ENCODE measurements around the gene ARL3. TPM values are rescaled to one million over a fixed set of nuclear protein-coding genes. Genes with fewer than 3 reads are reported as not detected.

Gene ARL3
- total RNA-seq, 4 donors from 2014 or later: 11.0 to 17.7 (median 13.8) TPM

GRCh38 chr10:102656791-102657371 is 57.3 kb downstream of the ARL3 start:
- Histone ChIP-seq H3K27ac (peak overlapping the region in 3 of 4 donors; percentile 25 to 79 (median 57)), H3K36me3 (peaks cover 0 to 68% (median 31%) of the 10 kb centered on the region in 3 donors), H3K9me3 (no peaks in the 10 kb centered on the region), H3K27me3 (no peaks in the 10 kb centered on the region), H3K4me1 (peaks cover 0 to 93% (median 38%) of the 10 kb centered on the region in 4 donors), H3K4me3 (no peak overlapping the region)
- TF ChIP-seq POLR2A (IDR thresholded peaks at IDR 0.05) (no peak), EP300 (IDR thresholded peaks at IDR 0.05) (no peak)
- TF ChIP-seq, protein P1, sequence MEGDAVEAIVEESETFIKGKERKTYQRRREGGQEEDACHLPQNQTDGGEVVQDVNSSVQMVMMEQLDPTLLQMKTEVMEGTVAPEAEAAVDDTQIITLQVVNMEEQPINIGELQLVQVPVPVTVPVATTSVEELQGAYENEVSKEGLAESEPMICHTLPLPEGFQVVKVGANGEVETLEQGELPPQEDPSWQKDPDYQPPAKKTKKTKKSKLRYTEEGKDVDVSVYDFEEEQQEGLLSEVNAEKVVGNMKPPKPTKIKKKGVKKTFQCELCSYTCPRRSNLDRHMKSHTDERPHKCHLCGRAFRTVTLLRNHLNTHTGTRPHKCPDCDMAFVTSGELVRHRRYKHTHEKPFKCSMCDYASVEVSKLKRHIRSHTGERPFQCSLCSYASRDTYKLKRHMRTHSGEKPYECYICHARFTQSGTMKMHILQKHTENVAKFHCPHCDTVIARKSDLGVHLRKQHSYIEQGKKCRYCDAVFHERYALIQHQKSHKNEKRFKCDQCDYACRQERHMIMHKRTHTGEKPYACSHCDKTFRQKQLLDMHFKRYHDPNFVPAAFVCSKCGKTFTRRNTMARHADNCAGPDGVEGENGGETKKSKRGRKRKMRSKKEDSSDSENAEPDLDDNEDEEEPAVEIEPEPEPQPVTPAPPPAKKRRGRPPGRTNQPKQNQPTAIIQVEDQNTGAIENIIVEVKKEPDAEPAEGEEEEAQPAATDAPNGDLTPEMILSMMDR (IDR thresholded peaks at IDR 0.05): no peak
- 92% methylated on average over 39 to 42 of the region's 42 CpGs for WGBS, 2 donors
- no peak for DNase-seq (ENCODE audit: low spot score in 2 of 2)

- 83 to 86% methylated on average over 12 of the region's 12 CpGs for WGBS, 2 donors
- peaks cover 0 to 71% (median 31%) of the 10 kb centered on the region in 3 donors for H3K36me3 ChIP-seq
- no peak for DNase-seq (ENCODE audit: low spot score in 2 of 2)
- no peaks in the 10 kb centered on the region for H3K27me3 ChIP-seq
- peak overlapping the region in 2 of 4 donors; percentile 27 to 37 for H3K27ac ChIP-seq
- H3K4me1 ChIP-seq: peaks cover 0 to 93% (median 40%) of the 10 kb centered on the region in 4 donors
- no peak overlapping the region for H3K4me3 ChIP-seq
- no peaks in the 10 kb centered on the region for H3K9me3 ChIP-seq
- TF ChIP-seq, protein P1 (IDR thresholded peaks at IDR 0.05): no peak
- TF ChIP-seq POLR2A (IDR thresholded peaks at IDR 0.05) (no peak), EP300 (IDR thresholded peaks at IDR 0.05) (no peak)
Measured at GRCh38 chr10:102656026-102656425, 58.2 kb downstream of the ARL3 start.

- Histone ChIP-seq H3K27ac (peak overlapping the region in 1 of 4 donors; percentile 20), H3K27me3 (no peaks in the 10 kb centered on the region), H3K36me3 (peaks cover 0 to 79% (median 31%) of the 10 kb centered on the region in 3 donors), H3K4me3 (no peak overlapping the region), H3K4me1 (peaks cover 0 to 93% (median 45%) of the 10 kb centered on the region in 4 donors), H3K9me3 (no peaks in the 10 kb centered on the region)
- TF ChIP-seq POLR2A (IDR thresholded peaks at IDR 0.05): no peak
- TF ChIP-seq, protein P1 (IDR thresholded peaks at IDR 0.05): no peak
- TF ChIP-seq EP300 (IDR thresholded peaks at IDR 0.05): no peak
- WGBS, 2 donors: 87 to 90% methylated on average over 12 of the region's 12 CpGs
- DNase-seq (ENCODE audit: low spot score in 2 of 2): no peak
Measured at GRCh38 chr10:102654969-102655368, 59.2 kb downstream of the ARL3 start.

DNA sequence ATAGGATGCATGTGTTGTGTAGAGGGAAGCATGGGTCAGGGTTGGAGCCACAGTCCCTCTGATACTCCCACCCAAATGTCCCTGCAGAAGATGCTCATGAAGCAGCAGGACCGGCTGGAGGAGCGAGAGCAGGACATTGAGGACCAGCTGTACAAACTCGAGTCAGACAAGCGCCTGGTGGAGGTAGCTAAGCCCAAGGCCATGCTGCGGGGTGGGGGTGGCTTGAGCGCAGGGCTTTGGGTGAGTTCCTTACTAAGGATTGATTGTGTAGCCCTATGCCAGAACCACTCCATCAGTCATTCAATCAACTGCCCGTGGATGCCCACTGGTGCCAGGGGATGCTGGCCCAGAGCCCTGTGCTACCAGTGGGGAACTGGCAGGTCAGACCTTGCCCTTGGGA is 59.6 kb downstream of the ARL3 start:
- Histone ChIP-seq H3K27me3 (no peaks in the 10 kb centered on the region), H3K4me3 (no peak overlapping the region), H3K27ac (peak overlapping the region in 1 of 4 donors; percentile 20), H3K4me1 (peaks cover 0 to 97% (median 49%) of the 10 kb centered on the region in 4 donors), H3K36me3 (peaks cover 0 to 79% (median 31%) of the 10 kb centered on the region in 3 donors), H3K9me3 (no peaks in the 10 kb centered on the region)
- no peak for TF ChIP-seq POLR2A (IDR thresholded peaks at IDR 0.05)
- TF ChIP-seq, protein P1 (IDR thresholded peaks at IDR 0.05): no peak
- TF ChIP-seq EP300 (IDR thresholded peaks at IDR 0.05): no peak
- 69 to 76% methylated on average over 7 of the region's 7 CpGs for WGBS, 2 donors
- no peak for DNase-seq (ENCODE audit: low spot score in 2 of 2)

- Histone ChIP-seq H3K9me3 (no peaks in the 10 kb centered on the region), H3K27me3 (no peaks in the 10 kb centered on the region), H3K27ac (peak overlapping the region in 3 of 4 donors; percentile 1 to 55 (median 52)), H3K4me1 (peaks cover 0 to 99% (median 62%) of the 10 kb centered on the region in 4 donors), H3K4me3 (no peak overlapping the region), H3K36me3 (peaks cover 0 to 73% (median 31%) of the 10 kb centered on the region in 3 donors)
- no peak for DNase-seq (ENCODE audit: low spot score in 2 of 2)
- TF ChIP-seq, protein P1 (IDR thresholded peaks at IDR 0.05): no peak
- no peak for TF ChIP-seq POLR2A (IDR thresholded peaks at IDR 0.05)
- no peak for TF ChIP-seq EP300 (IDR thresholded peaks at IDR 0.05)
- 84 to 95% methylated on average over 1 of the region's 1 CpG for WGBS, 2 donors
Measured at GRCh38 chr10:102653060-102653459, 61.1 kb downstream of the ARL3 start.
